ENCODE results near the gene HKDC1. TPM values are rescaled to one million over a fixed set of nuclear protein-coding genes. Genes with fewer than 3 reads are reported as not detected.
A peak's percentile ranks its signal among the peaks of the same experiment; 100 is the strongest.
"Not testable (repeated sequence)": the region's sequence is repeated elsewhere in the genome, so short reads cannot be mapped to it uniquely, and the experiment has no call there.

The HKDC1 gene
- total RNA-seq, 1 experiment from 2014 or later, result 35.3 TPM

GRCh38 chr10:69242040-69242851 is 22.1 kb downstream of the HKDC1 start:
- no peak for DNase-seq (ENCODE audit: low spot score)

DNA sequence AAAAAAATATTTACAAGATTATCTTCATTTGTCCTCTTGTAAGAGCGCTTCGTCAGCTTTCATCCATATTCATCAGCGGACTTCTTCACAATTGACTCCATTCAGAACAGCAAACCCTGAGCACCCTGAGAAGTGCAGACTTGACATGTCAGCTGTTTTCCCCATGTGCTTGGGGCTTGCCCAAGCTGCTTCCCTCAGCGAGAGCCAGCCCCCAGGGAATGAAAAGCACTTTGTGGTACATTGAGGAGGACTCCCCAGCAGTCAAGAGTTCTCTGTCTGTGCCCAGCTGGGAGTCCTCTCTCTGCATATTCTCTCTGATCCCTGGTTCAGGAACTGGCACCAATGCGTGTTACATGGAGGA is 22.7 kb downstream of the HKDC1 start:
- no peak for DNase-seq (ENCODE audit: low spot score)

DNA sequence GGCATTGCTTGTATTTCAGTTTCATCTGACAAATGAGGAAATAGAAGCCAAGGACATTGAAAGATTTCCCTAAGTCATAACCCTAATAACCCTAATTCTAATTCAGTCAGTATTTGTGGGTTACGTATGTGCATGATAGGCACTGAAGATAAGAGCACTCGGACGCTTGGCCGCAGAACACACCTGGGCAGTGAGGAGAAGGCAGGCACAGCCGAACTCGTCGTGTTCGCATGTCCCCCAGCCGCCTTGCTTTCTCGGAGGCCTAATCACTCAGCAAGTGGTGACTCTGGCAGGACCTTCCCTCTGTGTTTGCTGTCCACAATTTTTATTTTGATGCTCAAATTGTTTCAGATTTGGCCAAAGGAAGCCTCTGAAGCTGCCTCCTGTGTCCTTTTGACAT is 23.7 kb downstream of the HKDC1 start:
- no peak for DNase-seq (ENCODE audit: low spot score)

GRCh38 chr10:69246036-69246435 is 25.9 kb downstream of the HKDC1 start:
- no peak for DNase-seq (ENCODE audit: low spot score)

GRCh38 chr10:69246581-69247312 is 26.6 kb downstream of the HKDC1 start:
- no peak for DNase-seq (ENCODE audit: low spot score)

DNA sequence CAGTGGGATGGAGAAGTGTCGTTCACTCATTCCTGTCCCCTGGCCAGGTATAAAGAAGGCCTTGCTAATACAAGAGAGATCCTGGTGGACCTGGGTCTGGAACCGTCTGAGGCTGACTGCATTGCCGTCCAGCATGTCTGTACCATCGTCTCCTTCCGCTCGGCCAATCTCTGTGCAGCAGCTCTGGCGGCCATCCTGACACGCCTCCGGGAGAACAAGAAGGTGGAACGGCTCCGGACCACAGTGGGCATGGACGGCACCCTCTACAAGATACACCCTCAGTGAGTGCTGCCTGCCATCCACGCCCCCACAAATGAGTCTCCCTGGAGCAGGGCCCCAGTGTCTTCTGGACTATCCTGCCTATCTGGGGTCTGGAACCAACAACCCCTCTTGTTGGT is 27.2 kb downstream of the HKDC1 start:
- no peak for DNase-seq (ENCODE audit: low spot score)

GRCh38 chr10:69248117-69248730 is 28.1 kb downstream of the HKDC1 start:
- no peak for DNase-seq (ENCODE audit: low spot score)

DNA sequence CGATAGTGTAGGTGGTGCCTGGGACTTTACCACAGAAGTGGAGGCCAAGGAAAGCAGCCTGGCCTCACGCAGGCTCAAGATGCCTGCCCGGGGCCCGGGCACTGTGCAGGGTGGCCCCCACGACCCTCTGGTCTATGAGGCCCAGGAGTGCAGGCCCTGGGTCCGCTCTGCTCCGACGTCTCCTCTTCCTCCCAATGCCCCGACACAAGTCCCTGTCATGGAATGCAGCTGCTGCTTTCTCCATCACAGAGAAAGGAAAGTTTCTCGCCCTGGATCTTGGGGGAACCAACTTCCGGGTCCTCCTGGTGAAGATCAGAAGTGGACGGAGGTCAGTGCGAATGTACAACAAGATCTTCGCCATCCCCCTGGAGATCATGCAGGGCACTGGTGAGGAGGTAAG is 29.9 kb downstream of the HKDC1 start:
- no peak for DNase-seq (ENCODE audit: low spot score)

GRCh38 chr10:69251417-69251816 is 31.3 kb downstream of the HKDC1 start:
- DNase-seq (ENCODE audit: low spot score), result not testable (repeated sequence)

DNA sequence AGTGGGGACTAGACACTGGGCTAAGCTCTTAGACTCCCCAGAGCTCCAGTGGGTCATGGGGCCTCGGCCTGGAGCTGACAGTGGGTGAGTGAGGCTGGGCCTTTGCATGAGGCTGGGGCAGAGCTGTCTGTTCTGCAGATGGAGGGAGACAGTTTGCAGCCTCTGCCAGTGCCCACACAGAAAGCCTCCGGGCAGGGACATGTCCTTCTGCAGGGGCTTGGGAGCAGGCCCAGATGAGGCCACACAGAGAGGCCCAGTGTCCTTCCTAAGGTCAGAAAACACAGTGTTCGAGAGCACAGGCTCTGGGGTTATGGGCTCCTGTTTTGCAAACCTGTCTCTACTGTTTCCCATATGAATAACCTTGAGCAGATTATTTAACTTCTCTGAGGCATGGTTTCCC is 33.0 kb downstream of the HKDC1 start:
- no peak for DNase-seq (ENCODE audit: low spot score)

- no peak for DNase-seq (ENCODE audit: low spot score)
Observed at GRCh38 chr10:69254877-69255276, 34.7 kb downstream of the HKDC1 start.

- no peak for DNase-seq (ENCODE audit: low spot score)
Observed at GRCh38 chr10:69259547-69260243, 39.6 kb downstream of the HKDC1 start.

DNA sequence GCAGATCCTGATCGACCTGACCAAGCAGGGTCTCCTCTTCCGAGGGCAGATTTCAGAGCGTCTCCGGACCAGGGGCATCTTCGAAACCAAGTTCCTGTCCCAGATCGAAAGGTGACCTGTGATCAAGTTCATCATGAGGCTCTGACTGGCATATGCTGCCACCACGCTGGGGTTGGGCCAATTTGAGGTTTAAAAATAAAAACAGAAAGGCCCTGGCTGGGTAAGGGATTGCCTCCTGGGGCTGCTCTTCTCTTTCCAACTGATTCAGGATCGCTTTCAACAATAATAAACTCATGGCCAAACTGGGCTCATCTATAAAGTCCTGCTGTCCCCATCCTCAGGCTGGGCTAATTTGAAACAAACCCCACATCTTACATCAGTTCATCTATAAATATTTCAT is 41.1 kb downstream of the HKDC1 start:
- DNase-seq (ENCODE audit: low spot score), result no peak

- DNase-seq (ENCODE audit: low spot score), result no peak
Observed at GRCh38 chr10:69262292-69262751, 42.2 kb downstream of the HKDC1 start.

DNA sequence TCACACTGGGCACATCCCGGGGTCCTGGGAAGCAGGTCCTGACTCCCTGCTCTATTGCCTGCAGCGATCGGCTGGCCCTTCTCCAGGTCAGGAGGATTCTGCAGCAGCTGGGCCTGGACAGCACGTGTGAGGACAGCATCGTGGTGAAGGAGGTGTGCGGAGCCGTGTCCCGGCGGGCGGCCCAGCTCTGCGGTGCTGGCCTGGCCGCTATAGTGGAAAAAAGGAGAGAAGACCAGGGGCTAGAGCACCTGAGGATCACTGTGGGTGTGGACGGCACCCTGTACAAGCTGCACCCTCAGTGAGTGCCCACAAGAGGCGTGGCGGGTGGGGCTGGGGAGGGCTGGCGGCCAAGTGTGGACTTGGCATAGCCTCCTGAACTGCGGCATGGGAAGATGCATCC is 45.4 kb downstream of the HKDC1 start:
- no peak for DNase-seq (ENCODE audit: low spot score)

DNA sequence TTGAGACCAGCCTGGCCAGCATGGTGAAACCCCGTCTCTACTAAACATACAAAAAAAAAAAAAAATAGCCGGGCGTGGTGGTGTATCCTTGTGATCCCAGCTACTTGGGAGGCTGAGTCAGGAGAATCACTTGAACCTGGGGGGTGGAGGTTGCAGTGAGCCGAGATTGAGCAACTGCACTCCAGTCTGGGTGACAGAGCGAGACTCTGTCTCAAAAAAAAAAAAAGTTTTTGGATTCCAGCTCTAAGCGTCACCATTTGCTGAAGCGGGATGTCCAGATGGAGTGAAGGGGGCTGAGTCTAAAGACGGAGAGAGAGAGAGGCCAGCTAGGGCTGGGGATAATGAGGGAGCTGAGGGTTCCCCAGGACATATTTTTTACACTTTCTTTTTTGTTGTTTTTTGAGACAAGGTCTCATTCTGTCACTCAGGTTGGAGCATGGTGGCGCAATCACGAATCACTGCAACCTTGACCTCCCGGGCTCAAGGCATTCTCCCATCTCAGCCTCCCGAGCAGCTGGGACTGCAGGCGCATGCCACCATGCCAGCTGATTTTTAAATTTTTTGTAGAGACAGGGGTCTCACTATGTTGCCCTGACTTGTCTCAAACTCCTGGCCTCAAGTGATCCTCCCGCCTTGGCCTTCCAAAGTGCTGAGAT is 48.8 kb downstream of the HKDC1 start:
- DNase-seq (ENCODE audit: low spot score), result no peak

GRCh38 chr10:69269761-69270160 is 49.6 kb downstream of the HKDC1 start:
- no peak for DNase-seq (ENCODE audit: low spot score)

GRCh38 chr10:69270990-69271389 is 50.9 kb downstream of the HKDC1 start:
- DNase-seq (ENCODE audit: low spot score), result no peak

DNA sequence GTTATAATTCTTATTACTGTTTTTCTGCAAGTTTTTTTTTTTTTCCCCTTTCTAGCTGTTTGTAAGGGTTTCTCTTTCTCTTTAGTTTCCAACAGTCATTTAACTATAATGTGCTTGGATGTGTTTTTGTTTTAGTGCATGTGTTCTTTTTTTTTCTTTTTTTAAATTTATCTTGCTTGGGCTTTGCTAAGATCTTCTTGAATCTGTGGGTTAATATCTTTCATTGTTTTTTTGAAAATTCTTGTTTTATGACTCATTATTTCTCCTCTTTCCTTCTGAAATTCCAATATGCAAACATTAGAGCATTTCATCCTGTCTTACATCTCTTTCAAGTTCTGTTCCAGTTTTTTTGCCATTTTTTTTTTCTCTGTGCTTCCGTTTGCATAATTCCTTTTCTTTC is 52.5 kb downstream of the HKDC1 start:
- DNase-seq (ENCODE audit: low spot score), result peak; percentile 11

DNA sequence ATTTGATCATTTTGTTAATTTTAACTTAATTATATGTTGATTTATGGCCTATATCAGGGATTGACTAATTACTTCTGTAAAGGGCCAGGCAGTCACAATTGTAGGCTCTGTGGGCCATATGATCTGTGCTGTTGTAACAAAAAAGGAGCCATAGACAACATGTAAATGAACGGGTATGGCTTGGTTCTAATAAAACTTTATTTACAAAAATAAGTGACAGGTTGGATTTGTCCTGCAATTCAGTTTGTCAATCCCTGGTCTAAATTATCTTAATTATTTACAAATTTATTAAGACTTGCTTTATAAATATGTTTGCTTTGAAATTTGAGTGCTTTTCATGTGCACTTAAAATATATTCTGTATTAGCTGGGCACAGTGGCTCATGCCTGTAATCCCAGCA is 55.3 kb downstream of the HKDC1 start:
- DNase-seq (ENCODE audit: low spot score), result no peak

- DNase-seq (ENCODE audit: low spot score), result no peak
Observed at GRCh38 chr10:69276503-69276902, 56.4 kb downstream of the HKDC1 start.
